Keratinocyte (primary cell): ENCODE data around the gene ENTHD1. TPM values are rescaled to one million over a fixed set of nuclear protein-coding genes. Genes with fewer than 3 reads are reported as not detected.

ENCODE experiments used
- DNase-seq: peaks from one replicate; pipeline ENCODE4 v3.0.0-alpha.2; 2011; ENCODE audit warnings: low read depth, missing footprints, low spot score
- FAIRE-seq: peaks from 2 replicates; lab custom pipeline; 2011; peaks lifted over from hg19 to GRCh38; lab: Jason Lieb, UNC
- H2AFZ ChIP-seq: 2 replicates; pipeline ENCODE4 v1.6.0; 2012; ENCODE audit warnings: low read length, control low read depth, inconsistent platforms; ENCODE audit not compliant: control insufficient read depth
- H3K27ac ChIP-seq: 2 replicates; pipeline ENCODE4 v1.5.1; 2011; ENCODE audit warnings: low read length; ENCODE audit not compliant: control insufficient read depth, insufficient read depth
- H3K27me3 ChIP-seq: 3 replicates; pipeline ENCODE4 v1.6.0; 2011; ENCODE audit warnings: low read length; ENCODE audit not compliant: control insufficient read depth, insufficient read depth; ENCODE audit errors: extremely low read depth
- H3K36me3 ChIP-seq, 2 experiments: 2 replicates in 1 of 2; 3 replicates in 1 of 2; pipeline ENCODE4 v1.5.1; 2011; ENCODE audit warnings: low read length in 2 of 2, mild to moderate bottlenecking in 1 of 2; ENCODE audit not compliant: control insufficient read depth in 2 of 2, insufficient read depth in 2 of 2; ENCODE audit errors: extremely low read depth in 1 of 2
- H3K4me1 ChIP-seq: 3 replicates; pipeline ENCODE4 v1.5.1; 2011; ENCODE audit warnings: low read length; ENCODE audit not compliant: control insufficient read depth, insufficient read depth; ENCODE audit errors: extremely low read depth
- H3K4me2 ChIP-seq: 3 replicates; pipeline ENCODE4 v1.6.0; 2011; ENCODE audit warnings: low read depth, low read length; ENCODE audit not compliant: control insufficient read depth, insufficient read depth; ENCODE audit errors: extremely low read depth
- H3K4me3 ChIP-seq, 3 experiments: fragments of 200-600 bp in 1 of 3; sonication (generic) in 1 of 3; 2 replicates in 2 of 3; 3 replicates in 1 of 3; pipeline ENCODE4 v1.5.1; 2011 to 2016; ENCODE audit warnings: low read length in 3 of 3, mild to moderate bottlenecking in 3 of 3, control low read depth in 2 of 3, inconsistent platforms in 1 of 3, low read depth in 1 of 3, mixed read lengths in 1 of 3, mixed run types in 1 of 3, moderate library complexity in 1 of 3; ENCODE audit not compliant: control insufficient read depth in 2 of 3, insufficient read depth in 2 of 3; ENCODE audit errors: extremely low read depth in 1 of 3
- H3K79me2 ChIP-seq: 2 replicates; pipeline ENCODE4 v1.6.0; 2012; ENCODE audit warnings: low read length; ENCODE audit not compliant: control insufficient read depth, insufficient read depth
- H3K9ac ChIP-seq: 3 replicates; pipeline ENCODE4 v1.6.0; 2011; ENCODE audit warnings: low read length; ENCODE audit not compliant: control insufficient read depth, insufficient read depth; ENCODE audit errors: extremely low read depth
- H3K9me1 ChIP-seq: 3 replicates; pipeline ENCODE4 v1.6.0; 2011; ENCODE audit warnings: low read length; ENCODE audit not compliant: control insufficient read depth, insufficient read depth; ENCODE audit errors: extremely low read depth
- H3K9me3 ChIP-seq: 2 replicates; pipeline ENCODE4 v1.5.1; 2012; ENCODE audit warnings: low read depth, low read length; ENCODE audit not compliant: control insufficient read depth
- H4K20me1 ChIP-seq: 3 replicates; pipeline ENCODE4 v1.6.0; 2011; ENCODE audit warnings: low read length; ENCODE audit not compliant: control insufficient read depth, insufficient read depth; ENCODE audit errors: extremely low read depth
- EZH2 ChIP-seq: IDR thresholded peaks from one replicate; pipeline ENCODE4 v1.6.1; 2012; ENCODE audit warnings: inconsistent platforms, mild to moderate bottlenecking, low read length, moderate library complexity
- dilution Hi-C: fragments of 300-500 bp; cut with MboI; formaldehyde crosslinking; loops from one replicate; pipeline ENCODE4 v1.7.0; 2020; ENCODE audit warnings: low sequenced_read_pairs; ENCODE audit not compliant: extremely low pct_ligation_motif_present
- polyA plus RNA-seq, 5 experiments: library from polyadenylated mRNA; depleted of rRNA in 3 of 5; stranded (reverse) in 3 of 5; stranded (forward) in 1 of 5; unstranded in 1 of 5; fragments of >200 nt; gene quantifications; 1 replicate in 1 of 5; 2 replicates in 3 of 5; 3 replicates in 1 of 5; pipeline versions ENCODE4 v1.2.1 to v1.2.3, GENCODE V29; 2011 to 2012; ENCODE audit warnings: missing spikeins in 2 of 5, low read depth in 1 of 5, low replicate concordance in 1 of 5
- TF ChIP-seq, protein P1 (sequence below), 3 experiments: IDR thresholded peaks in 1 of 3; conservative IDR thresholded peaks in 1 of 3; optimal IDR thresholded peaks in 1 of 3; 2 replicates in 2 of 3; 3 replicates in 1 of 3; pipeline versions ENCODE3 to v1.5.1; 2011; ENCODE audit warnings: low read length in 3 of 3, mild to moderate bottlenecking in 3 of 3, moderate library complexity in 2 of 3, control low read depth in 1 of 3, inconsistent platforms in 1 of 3; ENCODE audit not compliant: insufficient read depth in 2 of 3; ENCODE audit errors: extremely low read depth in 1 of 3

The ENTHD1 gene
- polyA plus RNA-seq, 1 donor (not counting 4 experiments of a cell fraction or from before 2014, with no cell fraction given): not detected

DNA sequence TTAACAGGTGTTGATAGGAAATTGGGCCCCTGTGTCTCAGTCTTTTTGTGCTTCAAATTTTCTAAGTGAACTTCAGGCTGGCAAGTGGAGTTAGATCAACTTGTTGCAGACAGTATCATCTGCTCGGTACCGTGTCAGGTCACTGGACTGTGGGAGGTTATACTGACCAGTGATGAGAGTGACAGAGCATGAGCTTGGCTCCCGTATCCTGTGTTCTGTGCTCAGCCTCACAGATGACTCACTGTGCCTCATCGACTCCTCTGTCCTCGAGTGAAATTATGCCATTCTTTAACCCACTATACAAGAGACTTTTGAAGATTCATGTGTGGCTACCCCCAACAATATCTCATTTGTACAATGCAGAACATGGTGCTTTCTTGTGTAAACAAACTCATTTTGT is 15.2 kb upstream of the ENTHD1 start:
- H4K20me1 ChIP-seq: no peaks in the 10 kb centered on the region
- no peak overlapping the region for H3K4me2 ChIP-seq
- H3K9ac ChIP-seq: no peak overlapping the region
- no peak overlapping the region for H2AFZ ChIP-seq
- no peak overlapping the region for H3K4me3 ChIP-seq
- dilution Hi-C loops: no loop called here
- TF ChIP-seq, protein P1, sequence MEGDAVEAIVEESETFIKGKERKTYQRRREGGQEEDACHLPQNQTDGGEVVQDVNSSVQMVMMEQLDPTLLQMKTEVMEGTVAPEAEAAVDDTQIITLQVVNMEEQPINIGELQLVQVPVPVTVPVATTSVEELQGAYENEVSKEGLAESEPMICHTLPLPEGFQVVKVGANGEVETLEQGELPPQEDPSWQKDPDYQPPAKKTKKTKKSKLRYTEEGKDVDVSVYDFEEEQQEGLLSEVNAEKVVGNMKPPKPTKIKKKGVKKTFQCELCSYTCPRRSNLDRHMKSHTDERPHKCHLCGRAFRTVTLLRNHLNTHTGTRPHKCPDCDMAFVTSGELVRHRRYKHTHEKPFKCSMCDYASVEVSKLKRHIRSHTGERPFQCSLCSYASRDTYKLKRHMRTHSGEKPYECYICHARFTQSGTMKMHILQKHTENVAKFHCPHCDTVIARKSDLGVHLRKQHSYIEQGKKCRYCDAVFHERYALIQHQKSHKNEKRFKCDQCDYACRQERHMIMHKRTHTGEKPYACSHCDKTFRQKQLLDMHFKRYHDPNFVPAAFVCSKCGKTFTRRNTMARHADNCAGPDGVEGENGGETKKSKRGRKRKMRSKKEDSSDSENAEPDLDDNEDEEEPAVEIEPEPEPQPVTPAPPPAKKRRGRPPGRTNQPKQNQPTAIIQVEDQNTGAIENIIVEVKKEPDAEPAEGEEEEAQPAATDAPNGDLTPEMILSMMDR (optimal IDR thresholded peaks at IDR 0.05 in 1 of 3, IDR thresholded peaks at IDR 0.05 in 1 of 3, conservative IDR thresholded peaks at IDR 0.05 in 1 of 3; ENCODE audit: extremely low read depth in 1 of 3, insufficient read depth in 2 of 3, low read length in 3 of 3): no peak
- TF ChIP-seq EZH2: no peak
- H3K27me3 ChIP-seq: peaks cover 8% of the 10 kb centered on the region
- FAIRE-seq (no peak), DNase-seq (no peak)
- H3K9me3 ChIP-seq: no peaks in the 10 kb centered on the region
- H3K4me1 ChIP-seq: no peaks in the 10 kb centered on the region
- H3K36me3 ChIP-seq: no peaks in the 10 kb centered on the region
- no peak overlapping the region for H3K27ac ChIP-seq
- H3K9me1 ChIP-seq: no peaks in the 10 kb centered on the region
- no peaks in the 10 kb centered on the region for H3K79me2 ChIP-seq

DNA sequence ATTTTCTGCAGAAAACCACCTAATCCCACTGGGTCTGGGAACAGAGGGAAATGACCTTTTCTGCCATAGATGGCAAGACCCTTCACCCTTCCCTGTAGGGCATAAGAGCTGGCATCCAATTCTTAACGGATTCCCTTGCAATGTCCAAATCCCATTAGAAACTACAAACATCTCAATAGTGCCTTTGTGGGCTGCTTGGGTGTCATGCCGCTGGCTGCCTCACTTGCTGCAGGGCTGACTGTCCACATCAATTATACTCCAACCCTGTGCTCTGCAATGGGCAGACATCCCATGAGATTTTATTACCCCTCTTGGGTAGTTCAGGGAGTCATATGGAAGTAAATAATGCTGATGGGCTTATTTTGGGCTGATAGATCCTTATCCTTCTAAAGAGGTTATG is 14.6 kb upstream of the ENTHD1 start:
- Histone ChIP-seq H3K9me1 (no peaks in the 10 kb centered on the region), H3K9ac (no peak overlapping the region), H3K79me2 (no peaks in the 10 kb centered on the region), H4K20me1 (no peaks in the 10 kb centered on the region), H3K27ac (no peak overlapping the region), H3K4me3 (no peak overlapping the region), H3K4me2 (no peak overlapping the region), H2AFZ (no peak overlapping the region), H3K9me3 (no peaks in the 10 kb centered on the region), H3K27me3 (peaks cover 5% of the 10 kb centered on the region), H3K36me3 (no peaks in the 10 kb centered on the region), H3K4me1 (no peaks in the 10 kb centered on the region)
- DNase-seq (no peak), FAIRE-seq (no peak)
- dilution Hi-C loops: no loop called here
- no peak for TF ChIP-seq EZH2
- TF ChIP-seq, protein P1 (optimal IDR thresholded peaks at IDR 0.05 in 1 of 3, IDR thresholded peaks at IDR 0.05 in 1 of 3, conservative IDR thresholded peaks at IDR 0.05 in 1 of 3; ENCODE audit: extremely low read depth in 1 of 3, insufficient read depth in 2 of 3, low read length in 3 of 3): no peak
